ENCODE results near the gene COL5A3.
"Not testable (repeated sequence)": the region's sequence is repeated elsewhere in the genome, so short reads cannot be mapped to it uniquely, and the experiment has no call there.

Gene COL5A3

GRCh38 chr19:10010247-10010691 lies at the start of gene COL5A3:
Gene COL5A3 (minus strand): TSS chr19:10010504. CDS start chr19:10010385, 119 bp downstream.
- peak within 1 kb of the TSS; percentile 64 for H3K4me3 ChIP-seq (ENCODE audit: low read depth, low read length)
- DNase-seq (ENCODE audit: low read depth): no peak

- DNase-seq (ENCODE audit: low read depth): no peak
- H3K4me3 ChIP-seq (ENCODE audit: low read depth, low read length): no peak overlapping the region
Observed at GRCh38 chr19:10052602-10053360, 42.5 kb upstream of the COL5A3 start.

- H3K4me3 ChIP-seq (ENCODE audit: low read depth, low read length): no peak overlapping the region
- no peak for DNase-seq (ENCODE audit: low read depth)
Observed at GRCh38 chr19:10049626-10050025, 39.3 kb upstream of the COL5A3 start.

- DNase-seq (ENCODE audit: low read depth): no peak
- H3K4me3 ChIP-seq (ENCODE audit: low read depth, low read length): no peak overlapping the region
Observed at GRCh38 chr19:10045371-10045770, 35.1 kb upstream of the COL5A3 start.

GRCh38 chr19:10044390-10044789 lies 34.1 kb upstream of the COL5A3 start:
- no peak for DNase-seq (ENCODE audit: low read depth)
- H3K4me3 ChIP-seq (ENCODE audit: low read depth, low read length): no peak overlapping the region

GRCh38 chr19:10043286-10043927 lies 33.1 kb upstream of the COL5A3 start:
- no peak overlapping the region for H3K4me3 ChIP-seq (ENCODE audit: low read depth, low read length)
- DNase-seq (ENCODE audit: low read depth): no peak

GRCh38 chr19:10037809-10038208 lies 27.5 kb upstream of the COL5A3 start:
- DNase-seq (ENCODE audit: low read depth): no peak
- H3K4me3 ChIP-seq (ENCODE audit: low read depth, low read length): no peak overlapping the region

- no peak for DNase-seq (ENCODE audit: low read depth)
- no peak overlapping the region for H3K4me3 ChIP-seq (ENCODE audit: low read depth, low read length)
Observed at GRCh38 chr19:10037367-10037766, 27.1 kb upstream of the COL5A3 start.

GRCh38 chr19:10036601-10037071 lies 26.3 kb upstream of the COL5A3 start:
- H3K4me3 ChIP-seq (ENCODE audit: low read depth, low read length): no peak overlapping the region
- no peak for DNase-seq (ENCODE audit: low read depth)

- H3K4me3 ChIP-seq (ENCODE audit: low read depth, low read length): no peak overlapping the region
- no peak for DNase-seq (ENCODE audit: low read depth)
Observed at GRCh38 chr19:10033614-10034013, 23.3 kb upstream of the COL5A3 start.

GRCh38 chr19:10027158-10027997 lies 17.1 kb upstream of the COL5A3 start:
- DNase-seq (ENCODE audit: low read depth): peak; percentile 83
- H3K4me3 ChIP-seq (ENCODE audit: low read depth, low read length): no peak overlapping the region

GRCh38 chr19:10026744-10027143 lies 16.4 kb upstream of the COL5A3 start:
- no peak for DNase-seq (ENCODE audit: low read depth)
- H3K4me3 ChIP-seq (ENCODE audit: low read depth, low read length): no peak overlapping the region

- DNase-seq (ENCODE audit: low read depth); H3K4me3 ChIP-seq (ENCODE audit: low read depth, low read length): not testable (repeated sequence)
Observed at GRCh38 chr19:10023096-10023495, 12.8 kb upstream of the COL5A3 start.

GRCh38 chr19:10021863-10022262 lies 11.6 kb upstream of the COL5A3 start:
- H3K4me3 ChIP-seq (ENCODE audit: low read depth, low read length): no peak overlapping the region
- DNase-seq (ENCODE audit: low read depth): no peak

GRCh38 chr19:10021446-10021845 lies 11.1 kb upstream of the COL5A3 start:
- no peak for DNase-seq (ENCODE audit: low read depth)
- no peak overlapping the region for H3K4me3 ChIP-seq (ENCODE audit: low read depth, low read length)

GRCh38 chr19:10020851-10021250 lies 10.5 kb upstream of the COL5A3 start:
- H3K4me3 ChIP-seq (ENCODE audit: low read depth, low read length): no peak overlapping the region

GRCh38 chr19:10019246-10019645 lies 8.9 kb upstream of the COL5A3 start:
- no peak for DNase-seq (ENCODE audit: low read depth)
- H3K4me3 ChIP-seq (ENCODE audit: low read depth, low read length): no peak overlapping the region

More at GRCh38 chr19:10020851-10021250, 10.5 kb upstream of the COL5A3 start:
- no peak for DNase-seq (ENCODE audit: low read depth)

- no peak for DNase-seq (ENCODE audit: low read depth)
- no peak overlapping the region for H3K4me3 ChIP-seq (ENCODE audit: low read depth, low read length)
Observed at GRCh38 chr19:10018786-10019185, 8.5 kb upstream of the COL5A3 start.

- DNase-seq (ENCODE audit: low read depth): peak; percentile 56
- H3K4me3 ChIP-seq (ENCODE audit: low read depth, low read length): no peak overlapping the region
Observed at GRCh38 chr19:10018263-10018662, 8.0 kb upstream of the COL5A3 start.

Measured in skeletal muscle cell (primary cell).